Cardiac ventricle fibroblast (primary cell): ENCODE results near the gene SNU13. TPM values are rescaled to one million over a fixed set of nuclear protein-coding genes. Genes with fewer than 3 reads are reported as not detected.

Experiments used
- total RNA-seq: library from RNA; depleted of rRNA; stranded (reverse); fragments of >200 nt; gene quantifications from 2 replicates; pipeline ENCODE4 v1.2.3, GENCODE V29; 2015

The SNU13 gene
- 110 and 118 TPM in 2 replicates for total RNA-seq

GRCh38 chr22:41688365-41689211 is at the start of gene SNU13:
Gene SNU13 (minus strand): TSS chr22:41688867. CDS start chr22:41688796, 71 bp downstream.

GRCh38 chr22:41699264-41700107 is 10.8 kb upstream of the SNU13 start, which contains the start of gene MEI1:
Gene MEI1 (plus strand): TSS chr22:41699503. CDS start chr22:41699539, 36 bp downstream.

Other genes with a start within 250 kb of the SNU13 start
- 38.7 and 42.7 TPM in 2 replicates for gene TOB2, start 242.1 kb downstream of the SNU13 start, total RNA-seq
- 28.1 and 30.6 TPM in 2 replicates for gene PHF5A, start 220.2 kb downstream of the SNU13 start, total RNA-seq
- 51.5 and 60.7 TPM in 2 replicates for gene ACO2, start 219.8 kb downstream of the SNU13 start, total RNA-seq
- gene POLR3H, start 144.4 kb downstream of the SNU13 start, total RNA-seq, result 22.2 and 25.2 TPM in 2 replicates
- gene CSDC2, start 127.9 kb downstream of the SNU13 start, total RNA-seq, result 3.6 and 4.9 TPM in 2 replicates
- gene PMM1, start 99.0 kb downstream of the SNU13 start, total RNA-seq, result 76.2 and 78.2 TPM in 2 replicates
- 19.2 and 50.6 TPM in 2 replicates for gene DESI1, start 67.8 kb downstream of the SNU13 start, total RNA-seq
- gene XRCC6, start 67.6 kb downstream of the SNU13 start, total RNA-seq, result 179 and 183 TPM in 2 replicates
- gene MEI1, start 10.6 kb upstream of the SNU13 start, total RNA-seq, result not detected in 2 replicates
- gene CCDC134, start 111.8 kb upstream of the SNU13 start, total RNA-seq, result 1.2 and 3.8 TPM in 2 replicates
- gene SREBF2, start 144.2 kb upstream of the SNU13 start, total RNA-seq, result 47.9 and 49.5 TPM in 2 replicates
- gene SHISA8, start 226.2 kb upstream of the SNU13 start, total RNA-seq, result not detected in 2 replicates
- gene TNFRSF13C, start 237.9 kb upstream of the SNU13 start, total RNA-seq, result 0.05 TPM in 1 of 2 replicates, not detected in the other